C1 segment of cervical spinal cord (tissue), 14 donors: ENCODE results near the gene MTMR2.
A peak's percentile ranks its signal among the peaks of the same experiment; 100 is the strongest.

Source experiments
- DNase-seq, 14 donors: peaks; one replicate each; lab custom pipeline; 2025; lab: John Stamatoyannopoulos, UW

Gene MTMR2

DNA sequence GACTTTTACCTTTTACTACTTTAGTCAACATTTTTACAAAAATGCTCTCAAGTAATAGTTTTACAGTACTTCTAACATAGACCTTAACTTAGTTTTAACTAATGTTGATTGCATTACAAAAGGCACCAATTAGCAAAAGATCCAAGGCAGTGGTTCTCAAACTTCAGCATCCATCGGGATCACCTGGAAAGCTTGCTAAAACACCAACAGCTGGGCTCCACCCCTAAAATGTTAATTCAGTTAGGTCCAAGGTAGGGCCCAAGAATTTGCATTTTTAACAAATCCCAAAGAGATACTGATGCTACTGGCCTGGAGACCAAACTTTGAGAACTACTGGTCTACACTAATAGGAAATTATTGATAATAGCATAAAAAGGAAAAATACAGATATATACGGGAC lies 5.9 kb downstream of the MTMR2 start:
- DNase-seq: no peak

DNA sequence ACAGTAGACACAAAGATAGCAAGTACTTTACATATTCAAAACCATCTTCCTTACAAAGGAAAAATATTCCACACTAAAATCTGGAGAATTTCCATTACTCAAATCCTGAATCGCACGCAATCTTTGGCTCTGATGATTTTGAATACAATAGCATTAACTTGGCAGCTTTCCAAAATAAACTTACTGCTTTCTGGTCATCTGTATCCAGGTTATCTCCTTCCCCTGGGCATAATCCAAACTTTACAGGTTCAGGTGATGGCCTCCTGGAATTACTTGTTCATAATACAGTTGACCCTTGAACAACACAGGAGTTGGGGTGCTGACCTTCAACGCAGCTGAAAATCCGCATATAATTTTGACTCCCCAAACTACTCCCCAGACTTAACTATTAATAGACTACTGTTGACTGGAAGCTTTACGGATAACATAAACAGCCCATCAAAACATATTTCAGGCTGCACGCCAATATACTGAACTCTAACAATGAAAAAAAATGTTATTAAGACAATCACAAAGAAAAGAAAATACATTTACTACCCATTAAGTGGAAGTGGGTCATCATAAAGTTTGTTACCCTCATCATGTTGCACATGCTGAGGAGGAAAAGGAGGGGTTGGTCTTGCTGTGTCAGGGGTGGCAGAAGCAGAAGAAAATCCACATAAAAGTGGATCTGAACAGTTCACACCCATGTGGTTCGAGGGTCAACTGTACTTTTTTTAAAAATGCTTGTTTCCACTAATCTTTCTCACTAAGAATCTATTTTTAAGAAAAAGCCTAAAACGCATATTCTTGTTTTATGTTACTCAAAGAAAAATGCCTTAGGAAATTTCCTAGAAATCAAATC lies 6.5 kb downstream of the MTMR2 start:
- no peak for DNase-seq

GRCh38 chr11:95916049-95916448 lies 7.9 kb downstream of the MTMR2 start:
- no peak for DNase-seq

- DNase-seq: no peak
Observed at GRCh38 chr11:95915051-95915450, 8.9 kb downstream of the MTMR2 start.

DNA sequence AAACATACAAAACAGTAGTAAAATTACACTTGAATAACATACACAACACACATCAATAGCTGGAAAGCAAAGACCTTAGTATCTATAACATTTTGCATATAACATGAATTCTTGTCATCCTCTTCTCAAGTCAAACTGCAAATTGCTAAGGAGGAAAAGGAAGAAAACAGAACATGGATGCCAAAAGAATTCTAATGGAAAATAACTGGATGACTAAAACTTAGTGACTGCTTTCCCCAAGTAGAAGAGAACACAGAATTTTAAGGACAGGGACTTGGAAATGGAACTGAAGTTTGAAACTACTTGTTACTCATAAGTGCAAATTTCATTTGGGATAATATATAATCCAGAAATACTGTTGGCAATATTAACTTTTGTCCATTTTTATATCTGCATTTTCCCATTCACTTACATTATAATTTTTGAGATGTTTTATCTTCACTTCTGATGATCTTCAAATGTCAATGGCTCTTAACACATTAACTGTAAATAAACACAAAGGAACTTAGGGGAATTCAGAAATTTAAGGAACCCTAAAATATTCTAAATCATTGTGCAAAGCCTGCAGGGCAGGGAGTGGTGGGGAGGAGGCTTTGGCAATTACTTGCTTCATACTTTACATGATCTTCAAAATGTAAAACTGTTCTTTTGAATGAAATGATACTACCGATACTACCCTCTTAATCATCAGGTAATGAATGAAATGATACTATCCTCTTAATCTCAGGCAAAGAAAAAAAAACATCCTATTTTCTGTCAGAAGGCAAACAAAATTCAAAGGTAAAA lies 9.9 kb downstream of the MTMR2 start:
- DNase-seq: no peak

GRCh38 chr11:95912902-95913560 lies 10.9 kb downstream of the MTMR2 start:
- no peak for DNase-seq

GRCh38 chr11:95911369-95911759 lies 12.5 kb downstream of the MTMR2 start:
- peak in 2 of 14 donors; percentile 8 to 42 for DNase-seq

DNA sequence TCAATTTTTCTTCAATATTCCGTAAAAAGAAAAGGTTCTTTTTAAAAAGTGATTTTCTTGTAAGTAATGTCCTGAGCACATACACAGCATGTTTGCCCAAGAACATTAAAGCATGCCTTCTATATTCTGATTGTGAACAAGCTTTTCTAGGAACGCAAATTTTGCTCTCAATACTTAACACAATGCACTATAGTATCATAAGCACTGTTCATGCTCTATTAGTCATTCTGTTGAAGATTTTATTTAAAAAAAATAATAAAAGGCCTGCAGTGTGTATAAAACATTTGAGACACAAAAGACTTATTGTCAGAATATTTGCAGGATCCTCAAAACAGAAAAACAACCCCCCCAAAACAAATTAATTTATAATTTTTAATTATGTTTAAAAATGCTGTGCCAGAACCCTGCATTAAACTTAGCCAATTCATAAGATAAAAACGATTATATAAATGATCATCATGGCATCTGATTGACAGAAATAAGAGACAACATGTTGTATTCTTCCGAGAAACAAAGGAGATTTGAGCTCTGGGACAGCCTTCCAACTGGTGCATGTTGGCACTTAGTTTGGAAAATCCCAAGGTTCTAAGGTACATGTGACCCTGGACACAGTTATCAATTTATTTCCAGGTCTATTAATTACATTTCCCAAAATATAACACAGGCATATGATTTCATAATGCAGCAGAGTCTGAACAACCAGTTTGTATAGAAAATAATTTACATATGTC lies 13.1 kb downstream of the MTMR2 start:
- DNase-seq: no peak

DNA sequence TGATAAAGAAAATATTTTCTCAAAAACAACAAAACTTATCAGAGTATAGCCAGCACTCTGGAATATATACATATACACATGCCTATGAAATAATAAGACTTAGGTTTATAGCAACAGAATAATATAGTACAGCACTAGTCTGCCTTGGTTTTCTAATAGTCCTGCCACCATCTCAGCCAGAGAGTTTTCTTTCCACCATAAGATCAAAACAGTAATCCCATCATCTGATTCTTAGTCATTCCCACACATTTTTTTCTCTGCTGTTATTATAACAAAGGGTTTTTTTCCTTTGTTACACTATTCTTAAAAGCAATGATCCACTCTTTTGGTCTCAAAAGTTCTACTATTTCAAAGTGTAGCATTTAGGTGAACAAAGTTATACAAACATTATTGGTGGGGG lies 15.1 kb downstream of the MTMR2 start:
- DNase-seq: no peak

DNA sequence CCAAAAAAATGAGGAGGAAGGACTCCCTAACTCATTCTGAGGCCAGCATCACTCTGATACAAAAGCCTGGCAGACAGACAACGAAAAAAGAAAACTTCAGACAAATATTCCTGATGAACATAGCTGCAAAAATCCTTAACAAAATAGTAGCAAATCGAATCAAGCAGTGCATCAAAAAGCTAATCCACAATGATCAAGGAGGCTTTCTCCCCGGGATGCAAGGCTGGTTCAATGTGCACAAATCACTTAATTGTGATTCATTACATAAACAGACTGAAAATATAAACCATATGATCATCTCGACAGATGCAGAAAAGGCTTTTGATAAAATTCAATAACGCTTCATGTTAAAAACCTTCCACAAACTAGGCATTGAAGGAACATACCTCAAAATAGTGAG lies 16.4 kb downstream of the MTMR2 start:
- DNase-seq: no peak

GRCh38 chr11:95904009-95904650 lies 19.8 kb downstream of the MTMR2 start:
- DNase-seq: no peak

- DNase-seq: no peak
Observed at GRCh38 chr11:95898782-95899181, 25.1 kb downstream of the MTMR2 start.

DNA sequence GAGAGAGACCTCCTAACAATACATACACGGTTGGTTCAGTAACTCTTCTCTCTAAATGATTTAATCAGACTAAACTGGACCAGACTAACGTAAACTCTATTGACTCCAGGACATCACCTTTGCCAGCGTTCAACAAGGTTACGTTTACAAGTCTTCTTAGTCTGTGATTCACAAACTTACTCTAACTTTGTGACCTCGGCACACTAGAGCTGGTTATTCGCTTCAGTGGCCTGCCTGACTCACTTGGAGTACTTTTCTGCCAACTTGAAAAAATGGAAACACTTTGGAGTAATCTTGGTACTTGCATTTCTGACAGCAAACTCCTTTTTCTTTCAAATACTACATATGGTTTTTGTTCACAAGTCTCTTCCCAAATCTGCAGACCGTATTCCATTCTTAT lies 26.2 kb downstream of the MTMR2 start:
- no peak for DNase-seq

- no peak for DNase-seq
Observed at GRCh38 chr11:95895815-95896214, 28.1 kb downstream of the MTMR2 start.

- no peak for DNase-seq
Observed at GRCh38 chr11:95892892-95893570, 30.9 kb downstream of the MTMR2 start.

- no peak for DNase-seq
Observed at GRCh38 chr11:95892492-95892891, 31.4 kb downstream of the MTMR2 start.

GRCh38 chr11:95891423-95892170 lies 32.3 kb downstream of the MTMR2 start:
- peak in 1 of 14 donors; percentile 24 for DNase-seq

DNA sequence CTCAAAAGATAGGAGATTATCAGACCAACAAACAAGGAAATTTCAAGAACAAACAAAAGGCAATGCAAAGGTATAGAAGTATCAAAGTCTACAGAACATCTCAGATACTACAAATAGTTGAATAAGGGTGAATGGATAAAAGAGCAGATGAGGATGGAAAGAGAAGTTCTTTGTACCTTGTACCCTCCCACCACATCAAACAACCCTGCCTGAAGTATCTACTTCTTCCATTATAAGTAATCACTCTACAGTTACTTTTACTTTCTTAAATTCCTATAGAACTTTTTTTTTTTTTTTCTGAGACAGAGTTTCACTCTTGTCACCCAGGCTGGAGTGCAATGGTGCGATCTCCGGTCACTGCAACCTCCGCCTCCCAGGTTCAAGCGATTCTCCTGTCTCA lies 35.1 kb downstream of the MTMR2 start:
- no peak for DNase-seq

GRCh38 chr11:95888439-95888838 lies 35.5 kb downstream of the MTMR2 start:
- DNase-seq: no peak

GRCh38 chr11:95886462-95886861 lies 37.4 kb downstream of the MTMR2 start:
- no peak for DNase-seq
